Small intestine (tissue), 7 donors: ENCODE results near the gene KRT6C. TPM values are rescaled to one million over a fixed set of nuclear protein-coding genes. Genes with fewer than 3 reads are reported as not detected.
"Not testable (repeated sequence)": the region's sequence is repeated elsewhere in the genome, so short reads cannot be mapped to it uniquely, and the experiment has no call there.

Source experiments
- DNase-seq, 2 donors: peaks; one replicate each; pipeline versions ENCODE4 v3.0.0 to v3.0.0-alpha.2; 2013
- FAIRE-seq: peaks from 2 replicates; lab custom pipeline; 2012; peaks lifted over from hg19 to GRCh38; lab: Jason Lieb, UNC
- H3K27ac ChIP-seq, 3 donors: one replicate each; pipeline ENCODE4 v1.5.1; 2013; ENCODE audit warnings: low read length in 2 of 3, mild to moderate bottlenecking in 2 of 3, control low read depth in 1 of 3, inconsistent platforms in 1 of 3, low read depth in 1 of 3, moderate library complexity in 1 of 3
- H3K27me3 ChIP-seq, 3 donors: one replicate each; pipeline ENCODE4 v1.6.1; 2013; ENCODE audit warnings: low read length in 3 of 3, inconsistent platforms in 1 of 3; ENCODE audit not compliant: control insufficient read depth in 3 of 3, insufficient read depth in 3 of 3
- H3K36me3 ChIP-seq, 3 donors: one replicate each; pipeline ENCODE4 v1.6.1; 2013; ENCODE audit warnings: low read length in 3 of 3, inconsistent platforms in 1 of 3, low read depth in 1 of 3, mild to moderate bottlenecking in 1 of 3, moderate library complexity in 1 of 3; ENCODE audit not compliant: control insufficient read depth in 3 of 3, insufficient read depth in 2 of 3
- H3K4me1 ChIP-seq, 3 donors: one replicate each; pipeline ENCODE4 v1.6.1; 2013; ENCODE audit warnings: low read length in 2 of 3, inconsistent platforms in 1 of 3, low read depth in 1 of 3, mild to moderate bottlenecking in 1 of 3, moderate library complexity in 1 of 3; ENCODE audit not compliant: control insufficient read depth in 3 of 3, insufficient read depth in 2 of 3
- H3K4me3 ChIP-seq, 3 donors: one replicate each; pipeline ENCODE4 v1.5.1; 2013; ENCODE audit warnings: low read length in 3 of 3, control low read depth in 1 of 3, inconsistent platforms in 1 of 3, low read depth in 1 of 3, mild to moderate bottlenecking in 1 of 3, moderate library complexity in 1 of 3
- H3K9me3 ChIP-seq, 2 donors: one replicate each; pipeline ENCODE4 v1.6.1; 2013; ENCODE audit warnings: low read depth in 1 of 2, low read length in 1 of 2; ENCODE audit not compliant: control insufficient read depth in 2 of 2, insufficient read depth in 1 of 2
- WGBS, 3 donors: extraction: QIAGEN DNeasy Blood & Tissue Kit; methylation state at CpG; one replicate each; pipeline ENCODE4 v1.1.7; 2013; 5-methylcytosine and 5-hydroxymethylcytosine counted together
- polyA plus RNA-seq, 4 donors: library from polyadenylated mRNA; stranded (reverse) in 3 of 4; unstranded in 1 of 4; fragments of 200-250 nt in 3 of 4; fragments of 120-200 nt in 1 of 4; gene quantifications; one replicate each; pipeline versions ENCODE4 v1.2.1 to v1.2.3, GENCODE V29; 2013
- donor health status: healthy with polysubstance abuse.
- donor health status: control.
- donor health status: control.
- donor health status: Bipolar disorder and iron deficiency.
- donor health status: healthy.

The KRT6C gene
- polyA plus RNA-seq, 4 donors: 0.03 TPM; not detected in 3

DNA sequence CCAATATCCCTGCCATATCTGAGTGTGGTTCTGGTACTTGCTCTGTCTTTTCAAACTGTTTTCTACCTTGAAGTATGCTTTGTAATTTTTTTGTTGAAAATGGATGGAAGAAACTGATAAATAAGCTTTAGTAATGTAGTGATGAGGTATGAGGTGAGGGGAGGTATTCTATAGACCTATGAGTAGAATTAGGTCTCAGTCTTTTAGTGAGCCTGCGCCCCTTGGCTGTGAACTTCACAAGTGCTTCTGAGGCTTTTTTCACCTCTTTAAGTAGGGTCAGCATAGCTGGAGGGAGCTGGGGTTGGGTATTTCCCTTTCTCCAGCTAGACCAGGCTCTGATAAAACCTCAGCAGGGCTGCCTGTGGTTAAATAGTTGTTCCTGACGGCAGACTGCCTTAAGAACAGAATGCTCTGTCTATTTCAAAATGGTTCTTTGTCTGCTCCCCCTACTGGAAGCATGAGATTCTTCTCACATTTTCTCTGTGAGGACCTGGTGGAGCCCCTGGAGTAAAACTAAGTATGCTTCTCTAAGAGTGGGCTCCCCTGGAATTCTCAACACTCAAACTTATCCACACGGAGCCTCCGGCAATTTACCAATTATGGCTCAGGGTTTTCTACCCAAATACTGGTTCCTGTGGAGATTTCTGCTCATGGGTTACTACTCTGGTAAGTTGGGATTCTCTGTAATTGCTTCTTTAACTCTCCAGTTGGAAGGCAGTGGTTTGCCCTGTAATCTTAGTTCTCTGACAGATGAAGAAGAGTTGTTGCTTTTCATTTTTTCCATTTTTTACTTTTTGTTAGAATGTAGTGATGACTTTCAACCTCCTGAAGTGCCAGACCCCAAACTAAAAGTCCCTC, 33.5 kb upstream of the KRT6C start:
- DNase-seq (peak; percentile 40 to 42), FAIRE-seq (no peak)
- Histone ChIP-seq H3K4me1 (no peaks in the 10 kb centered on the region), H3K4me3 (no peak overlapping the region), H3K9me3 (peaks cover 1 to 4% of the 10 kb centered on the region in 2 donors), H3K27ac (no peak overlapping the region), H3K36me3 (no peaks in the 10 kb centered on the region), H3K27me3 (peaks cover 0 to 7% (median 4%) of the 10 kb centered on the region in 3 donors)
- WGBS, 3 donors: 32 to 37% (median 32%) methylated on average over 4 of the region's 4 CpGs

- Histone ChIP-seq H3K27ac (no peak overlapping the region), H3K27me3 (peaks cover 0 to 7% (median 0%) of the 10 kb centered on the region in 3 donors), H3K4me3 (no peak overlapping the region), H3K4me1 (no peaks in the 10 kb centered on the region), H3K9me3 (no peaks in the 10 kb centered on the region), H3K36me3 (no peaks in the 10 kb centered on the region)
- 88 to 94% (median 92%) methylated on average over 1 of the region's 1 CpG for WGBS, 3 donors
- no peak for DNase-seq
- no peak for FAIRE-seq
Observed at GRCh38 chr12:52502877-52503276, 29.3 kb upstream of the KRT6C start.

GRCh38 chr12:52501490-52501889, 27.9 kb upstream of the KRT6C start:
- no peaks in the 10 kb centered on the region for H3K4me1 ChIP-seq
- FAIRE-seq (no peak), DNase-seq (no peak)
- H3K4me3 ChIP-seq: no peak overlapping the region
- H3K9me3 ChIP-seq: no peaks in the 10 kb centered on the region
- H3K27ac ChIP-seq: no peak overlapping the region
- no peaks in the 10 kb centered on the region for H3K36me3 ChIP-seq
- WGBS, 3 donors: 71 to 82% (median 77%) methylated on average over 7 of the region's 7 CpGs
- H3K27me3 ChIP-seq: peaks cover 0 to 4% (median 0%) of the 10 kb centered on the region in 3 donors

DNA sequence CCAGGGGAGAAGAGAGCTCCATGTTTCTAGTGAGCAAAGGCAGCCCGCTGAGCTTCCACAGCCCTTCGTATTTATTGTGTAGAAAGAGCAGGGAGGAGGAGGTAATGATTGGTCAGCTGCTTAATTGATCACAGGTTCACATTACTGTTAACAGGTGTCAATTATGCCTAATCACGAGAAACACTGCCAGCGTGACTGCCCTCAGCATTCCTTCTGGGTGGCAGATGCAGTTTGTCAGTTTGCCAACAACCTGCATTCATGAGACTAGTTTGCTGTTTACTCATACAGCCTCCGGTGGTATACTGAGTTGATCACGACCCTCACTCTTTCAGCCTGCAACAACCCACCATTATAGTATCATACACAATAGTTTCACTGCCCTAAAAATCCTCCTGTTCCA, 27.0 kb upstream of the KRT6C start:
- H3K27me3 ChIP-seq, H3K36me3 ChIP-seq, H3K9me3 ChIP-seq, DNase-seq, H3K4me1 ChIP-seq, FAIRE-seq, H3K27ac ChIP-seq, H3K4me3 ChIP-seq: not testable (repeated sequence)
- WGBS, 3 donors: 57 to 76% (median 60%) methylated on average over 6 of the region's 6 CpGs

DNA sequence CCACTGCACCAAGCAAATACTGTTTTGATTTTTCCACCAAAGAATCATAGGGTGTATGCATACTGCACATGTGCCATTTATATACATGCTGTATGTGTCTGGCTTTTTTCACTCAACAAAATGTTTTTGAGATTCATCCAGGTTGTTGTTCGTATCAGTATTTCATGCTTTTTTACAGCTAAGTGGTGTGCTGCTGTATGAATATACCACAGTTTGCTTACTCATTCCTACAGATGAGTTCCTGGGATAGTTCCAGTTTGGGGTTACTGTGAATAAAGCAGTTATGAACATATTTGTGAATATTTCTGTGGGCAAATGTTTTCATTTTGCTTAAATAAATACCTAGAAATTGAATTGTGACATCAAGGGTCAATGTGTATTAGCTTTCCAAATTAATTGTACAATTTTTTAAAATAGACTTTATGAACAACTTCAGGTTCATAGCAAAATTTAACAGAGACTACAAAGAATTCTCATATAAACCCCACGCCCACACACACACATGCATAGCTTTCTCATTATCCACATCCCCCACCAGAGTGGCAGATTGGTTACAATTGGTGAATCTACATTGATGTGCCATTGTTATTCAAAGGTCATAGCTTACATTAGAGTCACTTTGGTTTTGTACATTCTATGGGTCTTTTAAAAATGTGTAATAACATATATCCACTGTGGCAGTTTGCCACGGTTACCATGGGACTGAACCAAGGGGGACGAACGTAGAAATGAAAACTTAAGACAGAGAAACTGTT, 26.4 kb upstream of the KRT6C start:
- DNase-seq (no peak), FAIRE-seq (no peak)
- Histone ChIP-seq H3K9me3 (no peaks in the 10 kb centered on the region), H3K27ac (no peak overlapping the region), H3K36me3 (no peaks in the 10 kb centered on the region), H3K4me1 (no peaks in the 10 kb centered on the region), H3K27me3 (peaks cover 0 to 4% (median 0%) of the 10 kb centered on the region in 3 donors), H3K4me3 (no peak overlapping the region)
- 82 to 89% (median 88%) methylated on average over 5 of the region's 5 CpGs for WGBS, 3 donors

DNA sequence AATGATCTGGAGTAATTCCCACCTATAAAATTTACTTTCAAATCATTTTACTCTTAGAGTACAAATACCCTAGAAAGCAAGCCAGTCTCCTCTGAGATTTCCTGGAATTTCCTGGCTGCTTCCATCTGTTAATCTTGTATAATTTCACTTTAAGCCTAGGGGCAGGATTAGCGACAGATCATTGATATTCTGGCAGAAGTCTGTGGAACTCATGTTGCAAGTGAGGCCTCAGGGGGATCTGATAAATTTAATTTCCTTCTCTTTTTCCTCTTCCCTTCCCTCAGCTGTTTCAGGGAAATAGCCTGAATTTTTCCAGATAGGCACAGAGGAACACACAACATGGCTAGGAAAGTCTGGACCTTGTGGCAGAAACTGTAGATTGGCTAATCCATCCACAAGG, 25.3 kb upstream of the KRT6C start:
- DNase-seq: no peak
- Histone ChIP-seq H3K9me3 (no peaks in the 10 kb centered on the region), H3K27me3 (peaks cover 0 to 4% (median 0%) of the 10 kb centered on the region in 3 donors), H3K4me1 (no peaks in the 10 kb centered on the region), H3K4me3 (no peak overlapping the region), H3K36me3 (no peaks in the 10 kb centered on the region), H3K27ac (no peak overlapping the region)
- no peak for FAIRE-seq
- WGBS, 3 donors: 73 to 81% (median 76%) methylated on average over 1 of the region's 1 CpG

DNA sequence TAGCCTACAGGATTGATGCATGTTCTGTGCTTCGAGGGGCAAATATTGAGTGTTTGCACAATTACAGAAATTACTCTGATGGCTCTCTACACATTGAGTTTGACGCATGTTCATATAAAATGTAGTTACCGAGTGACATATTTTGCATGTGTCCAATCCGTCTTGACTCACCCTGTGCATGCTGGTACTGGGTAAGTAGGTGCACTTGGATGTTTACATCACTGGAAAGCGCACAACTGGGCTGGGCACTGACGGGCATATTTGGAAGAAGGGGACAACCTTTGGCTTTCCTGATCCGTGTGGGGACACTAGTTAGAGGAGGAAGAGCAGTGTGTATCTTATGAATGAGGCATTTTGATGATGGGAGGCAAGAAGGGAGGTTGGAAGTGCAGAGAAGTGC, 24.4 kb upstream of the KRT6C start:
- FAIRE-seq (no peak), DNase-seq (no peak)
- H3K27ac ChIP-seq: no peak overlapping the region
- no peaks in the 10 kb centered on the region for H3K4me1 ChIP-seq
- no peak overlapping the region for H3K4me3 ChIP-seq
- H3K36me3 ChIP-seq: no peaks in the 10 kb centered on the region
- WGBS, 3 donors: 80 to 87% (median 84%) methylated on average over 7 of the region's 7 CpGs
- H3K9me3 ChIP-seq: no peaks in the 10 kb centered on the region
- peaks cover 0 to 4% (median 0%) of the 10 kb centered on the region in 3 donors for H3K27me3 ChIP-seq

GRCh38 chr12:52496590-52497071, 23.0 kb upstream of the KRT6C start:
- 64 to 86% (median 82%) methylated on average over 4 of the region's 4 CpGs for WGBS, 3 donors
- Histone ChIP-seq H3K4me1 (no peaks in the 10 kb centered on the region), H3K27ac (no peak overlapping the region), H3K4me3 (no peak overlapping the region), H3K27me3 (peaks cover 0 to 5% (median 0%) of the 10 kb centered on the region in 3 donors), H3K36me3 (no peaks in the 10 kb centered on the region), H3K9me3 (no peaks in the 10 kb centered on the region)
- DNase-seq (no peak), FAIRE-seq (no peak)
